K562 (cell line): ENCODE results near the gene CALY. TPM values are rescaled to one million over a fixed set of nuclear protein-coding genes. Genes with fewer than 3 reads are reported as not detected.

Source experiments
- ATAC-seq: fragments of 200-7000 bp; cut with Tn5 transposase; 3 replicates; pipeline ENCODE4 v1.9.1; 2020; ENCODE audit warnings: moderate library complexity
- BruUV-seq: library from RNA; stranded (reverse); fragments of 400-500 nt; replicated peaks from 2 replicates; lab custom pipeline; 2021; lab: Mats Ljungman, UMichigan
- CTCF ChIA-PET: fragments of 300-600 bp; formaldehyde crosslinking; extraction: SDS; loops from one replicate; lab custom pipeline; 2021; ENCODE audit warnings: low intra/inter-chr PET ratio; lab: Yijun Ruan, JAX
- POLR2A ChIA-PET: fragments of 300-600, 350-650 bp; sonication (Branson Sonifier 250); formaldehyde crosslinking; extraction: SDS; loops from one replicate; lab custom pipeline; 2021; ENCODE audit warnings: antibody characterized with exemption, inconsistent platforms; lab: Yijun Ruan, JAX
- DNase-seq, 4 experiments: peaks; one replicate each; pipeline versions ENCODE4 v3.0.0 to v3.0.0-alpha.2; 2011 to 2018; ENCODE audit warnings: low spot score in 3 of 4, mixed read lengths in 3 of 4; ENCODE audit errors: extremely low read depth in 1 of 4
- FAIRE-seq: peaks from 2 replicates; lab custom pipeline; 2011; peaks lifted over from hg19 to GRCh38; lab: Jason Lieb, UNC
- H2AFZ ChIP-seq: 2 replicates; pipeline ENCODE4 v1.6.0; 2011; ENCODE audit warnings: low read depth, low read length, control low read depth, inconsistent platforms
- H3K27ac ChIP-seq: fragments of 200-600 bp; 3 replicates; pipeline ENCODE4 v1.8.0; 2011; ENCODE audit warnings: low read depth, mild to moderate bottlenecking, control low read depth, inconsistent platforms, low read length, moderate library complexity, mixed read lengths; ENCODE audit errors: extremely low read depth
- H3K27me3 ChIP-seq, 2 experiments: fragments of 300-600 bp in 1 of 2; 2 replicates in 1 of 2; 3 replicates in 1 of 2; pipeline versions ENCODE4 v1.6.0 to v1.8.0; 2011; ENCODE audit warnings: inconsistent platforms in 2 of 2, low read length in 2 of 2, mild to moderate bottlenecking in 1 of 2, mixed read lengths in 1 of 2, moderate library complexity in 1 of 2; ENCODE audit not compliant: control insufficient read depth in 2 of 2, insufficient read depth in 2 of 2
- H3K36me3 ChIP-seq: fragments of 300-600 bp; 3 replicates; pipeline ENCODE4 v1.8.0; 2011; ENCODE audit warnings: mild to moderate bottlenecking, low read length, inconsistent platforms; ENCODE audit not compliant: control insufficient read depth, insufficient read depth
- H3K4me1 ChIP-seq, 2 experiments: fragments of 200-600 bp in 1 of 2; replicated peaks in 1 of 2; 2 replicates in 1 of 2; 3 replicates in 1 of 2; pipeline versions ENCODE4 v1.5.1 to v1.8.0; 2011; ENCODE audit warnings: inconsistent platforms in 2 of 2, low read length in 2 of 2, mild to moderate bottlenecking in 1 of 2, mixed read lengths in 1 of 2, moderate library complexity in 1 of 2; ENCODE audit not compliant: control insufficient read depth in 2 of 2, insufficient read depth in 2 of 2
- H3K4me2 ChIP-seq: 2 replicates; pipeline ENCODE4 v1.6.1; 2011; ENCODE audit warnings: low read length, control low read depth, inconsistent platforms, mixed read lengths; ENCODE audit not compliant: insufficient read depth
- H3K4me3 ChIP-seq: fragments of 200-600 bp; sonication (generic), shearing (Covaris generic); 2 replicates; pipeline ENCODE4 v1.5.1; 2016; ENCODE audit warnings: control low read depth, inconsistent platforms
- H3K79me2 ChIP-seq: fragments of 200-600 bp; 3 replicates; pipeline ENCODE4 v1.8.0; 2011; ENCODE audit warnings: low read length, inconsistent platforms; ENCODE audit not compliant: control insufficient read depth, insufficient read depth
- H3K9ac ChIP-seq, 2 experiments: 2 replicates each; pipeline versions ENCODE4 v1.6.0 to v1.6.1; 2011; ENCODE audit warnings: low read depth in 2 of 2, low read length in 2 of 2, control low read depth in 1 of 2, inconsistent platforms in 1 of 2, mild to moderate bottlenecking in 1 of 2, mixed read lengths in 1 of 2; ENCODE audit not compliant: insufficient read depth in 1 of 2
- H3K9me1 ChIP-seq: one replicate; pipeline ENCODE4 v1.6.0; 2011; ENCODE audit warnings: inconsistent platforms, mild to moderate bottlenecking, low read length, moderate library complexity; ENCODE audit not compliant: control insufficient read depth, insufficient read depth
- H3K9me3 ChIP-seq: replicated peaks from 2 replicates; pipeline ENCODE4 v1.5.1; 2011; ENCODE audit warnings: low read depth, low read length, inconsistent platforms; ENCODE audit not compliant: control insufficient read depth, insufficient read depth
- H4K20me1 ChIP-seq: replicated peaks from 2 replicates; pipeline ENCODE4 v1.6.1; 2011; ENCODE audit warnings: low read length, inconsistent platforms, mixed read lengths; ENCODE audit not compliant: control insufficient read depth, insufficient read depth
- BACH1 ChIP-seq: fragments of 200-800 bp; sonication (Bioruptor generic); IDR thresholded peaks from 2 replicates; pipeline ENCODE4 v1.6.1; 2016; ENCODE audit warnings: missing genetic modification characterization, missing compliant biosample characterization
- BHLHE40 ChIP-seq: IDR thresholded peaks from 2 replicates; pipeline ENCODE4 v1.6.1; 2011; ENCODE audit warnings: low read length, improper control_type of control experiment
- DIDO1 ChIP-seq: fragments of 450-650 bp; IDR thresholded peaks from 2 replicates; pipeline ENCODE4 v1.6.1; 2016; ENCODE audit warnings: low read depth, missing biosample characterization, missing genetic modification characterization
- KDM1A ChIP-seq, 2 experiments: fragments of 450-650 bp; IDR thresholded peaks; 2 replicates each; pipeline ENCODE4 v1.6.1; 2016; ENCODE audit warnings: mild to moderate bottlenecking in 2 of 2
- NFIC ChIP-seq: fragments of 450-650 bp; IDR thresholded peaks from 2 replicates; pipeline ENCODE4 v1.6.1; 2017; ENCODE audit warnings: mild to moderate bottlenecking, inconsistent platforms
- NRF1 ChIP-seq, 2 experiments: fragments of 450-650 bp; IDR thresholded peaks in 1 of 2; conservative IDR thresholded peaks in 1 of 2; 2 replicates each; pipeline ENCODE4 v1.6.1; 2014; ENCODE audit warnings: mild to moderate bottlenecking in 2 of 2
- POLR2B ChIP-seq: fragments of 450-650 bp; IDR thresholded peaks from 2 replicates; pipeline ENCODE4 v1.6.1; 2018; ENCODE audit warnings: low read depth; ENCODE audit not compliant: partially characterized antibody
- POLR3A ChIP-seq: IDR thresholded peaks from 2 replicates; pipeline ENCODE4 v1.6.1; 2011; ENCODE audit warnings: borderline replicate concordance, mild to moderate bottlenecking, moderate library complexity; ENCODE audit not compliant: insufficient read length, insufficient read depth; ENCODE audit errors: extremely low read depth
- RFX5 ChIP-seq: IDR thresholded peaks from 2 replicates; pipeline ENCODE4 v1.6.1; 2011; ENCODE audit warnings: low read depth, mild to moderate bottlenecking, improper control_type of control experiment, low read length
- SIN3A ChIP-seq, 2 experiments: fragments of 150-350 bp in 1 of 2; IDR thresholded peaks; 2 replicates each; pipeline ENCODE4 v1.6.1; 2011 to 2016; ENCODE audit warnings: borderline replicate concordance in 2 of 2, low read depth in 2 of 2, low read length in 2 of 2, mild to moderate bottlenecking in 2 of 2, moderate library complexity in 2 of 2; ENCODE audit not compliant: control insufficient read depth in 1 of 2
- WHSC1 ChIP-seq: IDR thresholded peaks from one replicate; pipeline ENCODE4 v1.6.1; 2012; ENCODE audit warnings: low read length, control low read depth, inconsistent platforms
- ZC3H4 ChIP-seq: sonication (generic); formaldehyde crosslinking; IDR thresholded peaks from 2 replicates; pipeline ENCODE4 v1.9.0; 2021; ENCODE audit warnings: missing genetic modification reagents, borderline replicate concordance
- ZNF146 ChIP-seq: IDR thresholded peaks from one replicate; pipeline ENCODE4 v1.6.1; 2018; ENCODE audit warnings: missing compliant biosample characterization; ENCODE audit not compliant: unreplicated experiment
- ZNF239 ChIP-seq: fragments of 250-450 bp; sonication (Bioruptor Pico); IDR thresholded peaks from 2 replicates; pipeline ENCODE4 v1.4.0; 2020; ENCODE audit warnings: mild to moderate bottlenecking
- ZZZ3 ChIP-seq: fragments of 450-650 bp; IDR thresholded peaks from 2 replicates; pipeline ENCODE4 v1.6.1; 2016; ENCODE audit warnings: antibody characterized with exemption, mild to moderate bottlenecking, moderate library complexity
- WGBS: fragments of 100-300 bp; shearing (Covaris generic); methylation state at CpG from one replicate; pipeline ENCODE4 v1.1.6; 2016; ENCODE audit warnings: low coverage, mixed read lengths; ENCODE audit not compliant: insufficient coverage; ENCODE audit errors: missing lambda C conversion rate; 5-methylcytosine and 5-hydroxymethylcytosine counted together
- in situ Hi-C: fragments of 300-500 bp; cut with MboI; formaldehyde crosslinking; loops from 4 replicates; pipeline ENCODE4 v1.15.0; 2018; ENCODE audit warnings: inconsistent platforms, mixed read lengths
- intact Hi-C: fragments of 100-400 bp; cut with micrococcal nuclease; formaldehyde crosslinking; loops from 2 replicates; pipeline ENCODE4 v1.14.2; 2022
- polyA plus RNA-seq, 8 experiments: library from polyadenylated mRNA; depleted of rRNA in 4 of 8; stranded (reverse) in 5 of 8; unstranded in 3 of 8; fragments of >200 nt; fragmentation: Nextera tagmentation in 2 of 8; fragmentation: Illumina TruSeq in 1 of 8; extraction: Ambion mirVana in 2 of 8; extraction: Trizol in 1 of 8; gene quantifications; 2 replicates each; pipeline versions ENCODE4 v1.2.1 to v1.2.3, GENCODE V29; 2011 to 2014; ENCODE audit warnings: inconsistent platforms in 1 of 8, missing spikeins in 1 of 8
- total RNA-seq, 7 experiments: library from RNA; depleted of rRNA in 6 of 7; stranded (reverse); fragments of >200 nt in 6 of 7; fragmentation: Illumina TruSeq in 2 of 7; extraction: Trizol in 2 of 7; gene quantifications; 2 replicates each; pipeline versions ENCODE4 v1.2.1 to v1.2.3, GENCODE V29; 2011 to 2021; ENCODE audit warnings: low replicate concordance in 1 of 7
- TF ChIP-seq, protein P1 (sequence below): fragments of 250-450 bp; sonication (Bioruptor Pico); IDR thresholded peaks from 2 replicates; pipeline ENCODE4 v1.5.0; 2020; ENCODE audit warnings: mild to moderate bottlenecking
- TF ChIP-seq, protein P2 (sequence below): sonication (generic); formaldehyde crosslinking; IDR thresholded peaks from 2 replicates; pipeline ENCODE4 v1.8.0; 2023; ENCODE audit warnings: mild to moderate bottlenecking, missing genetic modification reagents

CALY gene
- total and polyA plus RNA-seq, 9 of the 15 experiments (the other 6 are each of a cell fraction or from before 2014, with no cell fraction given) = not detected

DNA sequence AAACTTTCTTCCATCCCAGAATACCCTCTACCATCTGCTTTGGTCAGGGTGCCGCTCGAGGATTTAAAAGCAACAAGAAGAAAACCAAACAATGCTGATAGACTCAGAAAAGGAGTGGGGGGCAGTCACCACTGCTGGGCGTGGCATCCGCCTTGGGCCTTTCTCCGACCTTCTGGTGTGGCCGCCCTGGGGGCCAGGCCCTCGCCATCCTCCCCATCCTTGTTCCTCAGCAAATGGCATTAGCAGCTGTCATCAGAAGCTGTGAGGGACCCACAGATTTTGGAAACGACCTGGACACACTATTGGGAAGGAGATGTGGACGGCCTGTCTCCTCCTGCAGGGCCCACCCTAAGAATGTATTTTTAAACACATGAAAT is 23.9 kb downstream of the CALY start:
- Histone ChIP-seq H2AFZ (no peak overlapping the region), H3K9me3 (no peaks in the 10 kb centered on the region), H3K27ac (no peak overlapping the region), H4K20me1 (no peaks in the 10 kb centered on the region), H3K4me3 (no peak overlapping the region), H3K27me3 (no peaks in the 10 kb centered on the region), H3K4me1 (peaks cover 2 to 31% of the 10 kb centered on the region in 2 experiments; a peak in 4 of 5 replicates), H3K9me1 (no peaks in the 10 kb centered on the region), H3K4me2 (no peak overlapping the region), H3K9ac (no peak overlapping the region), H3K36me3 (peaks cover 37% of the 10 kb centered on the region; the same call in 2 of the 3 replicates), H3K79me2 (peaks cover 15% of the 10 kb centered on the region)
- no peak for ATAC-seq
- no peak for DNase-seq
- FAIRE-seq = no peak
- POLR2A ChIA-PET = no interaction called here
- CTCF ChIA-PET = no interaction called here
- intact Hi-C loops = loop anchor here (2.0 kb wide), 1 partner anchor 66 kb away; no protein-coding TSS in a partner anchor
- in situ Hi-C loops = no loop called here
- BruUV-seq = no TSS peak
- WGBS = 80% methylated on average over 3 of the region's 9 CpGs
- TF ChIP-seq DIDO1 (tag) (no peak), ZZZ3 (no peak), NRF1 (conservative IDR thresholded peaks at IDR 0.05 in 1 of 2, IDR thresholded peaks at IDR 0.05 in 1 of 2) (no peak), ZNF146 (no peak), ZNF239 (no peak), POLR3A (no peak), BHLHE40 (no peak), KDM1A (IDR thresholded peaks at IDR 0.05) (no peak), NFIC (no peak), ZC3H4 (no peak), RFX5 (no peak), WHSC1 (no peak), POLR2B (no peak), BACH1 (tag) (no peak), SIN3A (IDR thresholded peaks at IDR 0.05; ENCODE audit: borderline replicate concordance in 2 of 2, control insufficient read depth in 1 of 2, low read depth in 2 of 2, low read length in 2 of 2) (no peak)
- TF ChIP-seq, protein P1, sequence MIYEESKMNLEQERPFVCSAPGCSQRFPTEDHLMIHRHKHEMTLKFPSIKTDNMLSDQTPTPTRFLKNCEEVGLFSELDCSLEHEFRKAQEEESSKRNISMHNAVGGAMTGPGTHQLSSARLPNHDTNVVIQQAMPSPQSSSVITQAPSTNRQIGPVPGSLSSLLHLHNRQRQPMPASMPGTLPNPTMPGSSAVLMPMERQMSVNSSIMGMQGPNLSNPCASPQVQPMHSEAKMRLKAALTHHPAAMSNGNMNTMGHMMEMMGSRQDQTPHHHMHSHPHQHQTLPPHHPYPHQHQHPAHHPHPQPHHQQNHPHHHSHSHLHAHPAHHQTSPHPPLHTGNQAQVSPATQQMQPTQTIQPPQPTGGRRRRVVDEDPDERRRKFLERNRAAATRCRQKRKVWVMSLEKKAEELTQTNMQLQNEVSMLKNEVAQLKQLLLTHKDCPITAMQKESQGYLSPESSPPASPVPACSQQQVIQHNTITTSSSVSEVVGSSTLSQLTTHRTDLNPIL (CRISPR knock-in tag) = no peak
- TF ChIP-seq, protein P2, sequence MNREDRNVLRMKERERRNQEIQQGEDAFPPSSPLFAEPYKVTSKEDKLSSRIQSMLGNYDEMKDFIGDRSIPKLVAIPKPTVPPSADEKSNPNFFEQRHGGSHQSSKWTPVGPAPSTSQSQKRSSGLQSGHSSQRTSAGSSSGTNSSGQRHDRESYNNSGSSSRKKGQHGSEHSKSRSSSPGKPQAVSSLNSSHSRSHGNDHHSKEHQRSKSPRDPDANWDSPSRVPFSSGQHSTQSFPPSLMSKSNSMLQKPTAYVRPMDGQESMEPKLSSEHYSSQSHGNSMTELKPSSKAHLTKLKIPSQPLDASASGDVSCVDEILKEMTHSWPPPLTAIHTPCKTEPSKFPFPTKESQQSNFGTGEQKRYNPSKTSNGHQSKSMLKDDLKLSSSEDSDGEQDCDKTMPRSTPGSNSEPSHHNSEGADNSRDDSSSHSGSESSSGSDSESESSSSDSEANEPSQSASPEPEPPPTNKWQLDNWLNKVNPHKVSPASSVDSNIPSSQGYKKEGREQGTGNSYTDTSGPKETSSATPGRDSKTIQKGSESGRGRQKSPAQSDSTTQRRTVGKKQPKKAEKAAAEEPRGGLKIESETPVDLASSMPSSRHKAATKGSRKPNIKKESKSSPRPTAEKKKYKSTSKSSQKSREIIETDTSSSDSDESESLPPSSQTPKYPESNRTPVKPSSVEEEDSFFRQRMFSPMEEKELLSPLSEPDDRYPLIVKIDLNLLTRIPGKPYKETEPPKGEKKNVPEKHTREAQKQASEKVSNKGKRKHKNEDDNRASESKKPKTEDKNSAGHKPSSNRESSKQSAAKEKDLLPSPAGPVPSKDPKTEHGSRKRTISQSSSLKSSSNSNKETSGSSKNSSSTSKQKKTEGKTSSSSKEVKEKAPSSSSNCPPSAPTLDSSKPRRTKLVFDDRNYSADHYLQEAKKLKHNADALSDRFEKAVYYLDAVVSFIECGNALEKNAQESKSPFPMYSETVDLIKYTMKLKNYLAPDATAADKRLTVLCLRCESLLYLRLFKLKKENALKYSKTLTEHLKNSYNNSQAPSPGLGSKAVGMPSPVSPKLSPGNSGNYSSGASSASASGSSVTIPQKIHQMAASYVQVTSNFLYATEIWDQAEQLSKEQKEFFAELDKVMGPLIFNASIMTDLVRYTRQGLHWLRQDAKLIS (CRISPR knock-in tag) = no peak
